OCI-LY3 (cell line): Measurements from ENCODE around the gene SERPINB11.

ENCODE experiments used
- CTCF ChIP-seq: fragments of 200-600, 300-600 bp; sonication (generic); IDR thresholded peaks from 2 replicates; pipeline ENCODE4 v1.5.1; 2014; ENCODE audit warnings: antibody characterized with exemption, low read length, low read depth
- EZH2phosphoT487 ChIP-seq: fragments of 200-600 bp; shearing (Covaris generic); IDR thresholded peaks from 2 replicates; pipeline ENCODE4 v1.6.1; 2018; ENCODE audit warnings: antibody characterized with exemption, mixed run types, low read depth

DNA sequence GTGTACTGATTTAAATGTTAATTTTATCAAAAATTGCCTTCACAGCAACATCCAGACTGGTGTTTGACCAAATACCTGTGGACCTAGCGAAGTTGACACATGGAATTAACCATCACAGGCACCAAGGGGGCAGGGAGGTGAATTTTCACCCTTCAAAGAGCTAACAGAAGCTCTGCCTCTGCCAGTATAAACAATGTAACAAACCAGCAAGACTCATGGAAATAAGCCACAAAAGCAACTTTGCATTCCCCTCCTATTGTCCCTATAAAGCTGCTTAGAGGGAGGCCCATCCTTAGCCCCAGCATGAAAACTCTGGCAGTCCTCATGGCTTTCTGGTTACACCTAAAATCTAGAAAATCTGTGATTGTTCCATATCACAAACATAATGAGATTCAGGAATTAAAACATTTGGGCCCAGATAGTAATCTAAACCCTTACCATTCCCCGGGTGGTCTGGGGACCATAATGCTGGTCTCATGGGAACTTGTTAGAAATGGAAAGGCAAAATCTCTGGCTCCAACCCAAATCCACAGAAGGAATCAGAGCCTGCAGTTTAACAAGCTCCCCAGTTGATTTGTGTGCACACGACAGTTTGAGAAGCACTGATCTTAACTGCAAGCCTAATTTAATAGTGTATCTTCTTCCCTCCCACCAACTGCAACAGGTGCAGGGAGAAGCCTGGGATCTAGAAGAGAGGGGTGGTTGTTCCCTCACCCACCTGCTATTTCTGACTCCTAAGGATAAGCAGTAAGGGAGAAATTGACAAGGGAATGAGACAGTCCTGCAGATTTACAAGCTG, 23.1 kb downstream of the SERPINB11 start:
- TF ChIP-seq CTCF, result no peak
- no peak for TF ChIP-seq EZH2phosphoT487
